IMR-90 (cell line): ENCODE measurements around the gene ZNF354B. TPM values are rescaled to one million over a fixed set of nuclear protein-coding genes. Genes with fewer than 3 reads are reported as not detected.

ENCODE experiments used
- ATAC-seq: fragments of 200-7000 bp; cut with Tn5 transposase; 2 replicates; pipeline ENCODE4 v1.9.1; 2020; ENCODE audit warnings: low read depth, mild to moderate bottlenecking, moderate library complexity
- BruUV-seq: library from RNA; stranded (reverse); fragments of 400-500 nt; replicated peaks from 2 replicates; lab custom pipeline; 2021; lab: Mats Ljungman, UMichigan
- CTCF ChIA-PET: fragments of 300-600 bp; formaldehyde crosslinking; extraction: SDS; loops from one replicate; lab custom pipeline; 2021; ENCODE audit warnings: antibody characterized with exemption; lab: Yijun Ruan, JAX
- POLR2A ChIA-PET: fragments of 300-600 bp; sonication (Branson Sonifier 250); formaldehyde crosslinking; loops from one replicate; lab custom pipeline; 2022; ENCODE audit warnings: antibody characterized with exemption; ENCODE audit not compliant: unreplicated experiment; lab: Charles Lee
- DNase-seq: peaks from one replicate; pipeline ENCODE4 v3.0.0; 2013
- H2AFZ ChIP-seq: replicated peaks from 2 replicates; pipeline ENCODE3; 2013; ENCODE audit warnings: low read length, mild to moderate bottlenecking; ENCODE audit not compliant: poor library complexity
- H2AK5ac ChIP-seq: 2 replicates; pipeline ENCODE4 v1.6.1; 2013; ENCODE audit warnings: low read depth, low read length, inconsistent platforms
- H2AK9ac ChIP-seq: replicated peaks from 2 replicates; pipeline ENCODE3; 2013; ENCODE audit warnings: mild to moderate bottlenecking, low read depth, low read length, moderate library complexity; ENCODE audit not compliant: poor library complexity
- H2BK120ac ChIP-seq: 2 replicates; pipeline ENCODE4 v1.6.1; 2013; ENCODE audit warnings: low read depth, low read length, inconsistent platforms
- H2BK15ac ChIP-seq: 3 replicates; pipeline ENCODE4 v1.6.1; 2013; ENCODE audit warnings: low read depth, low read length, inconsistent platforms
- H2BK20ac ChIP-seq: 2 replicates; pipeline ENCODE4 v1.6.1; 2013; ENCODE audit warnings: low read depth, mild to moderate bottlenecking, inconsistent platforms, low read length, moderate library complexity
- H2BK5ac ChIP-seq: 2 replicates; pipeline ENCODE4 v1.6.1; 2013; ENCODE audit warnings: mild to moderate bottlenecking, low read depth, low read length, inconsistent platforms; ENCODE audit not compliant: poor library complexity, severe bottlenecking
- H3K14ac ChIP-seq: replicated peaks from 2 replicates; pipeline ENCODE4 v1.6.1; 2013; ENCODE audit warnings: low read depth, low read length, inconsistent platforms
- H3K18ac ChIP-seq: 2 replicates; pipeline ENCODE4 v1.6.1; 2013; ENCODE audit warnings: low read depth, low read length, control low read depth
- H3K23ac ChIP-seq: 2 replicates; pipeline ENCODE4 v1.6.1; 2013; ENCODE audit warnings: low read depth, low read length, inconsistent platforms
- H3K27ac ChIP-seq: 2 replicates; pipeline ENCODE4 v1.5.1; 2013; ENCODE audit warnings: mild to moderate bottlenecking, control low read depth, low read length; ENCODE audit not compliant: insufficient read depth
- H3K27me3 ChIP-seq: 2 replicates; pipeline ENCODE4 v1.6.1; 2013; ENCODE audit warnings: low read length; ENCODE audit not compliant: control insufficient read depth, insufficient read depth
- H3K36me3 ChIP-seq: 2 replicates; pipeline ENCODE4 v1.6.1; 2013; ENCODE audit warnings: low read length, mixed read lengths; ENCODE audit not compliant: control insufficient read depth, insufficient read depth
- H3K4ac ChIP-seq: 2 replicates; pipeline ENCODE4 v1.6.1; 2013; ENCODE audit warnings: low read depth, low read length, inconsistent platforms
- H3K4me1 ChIP-seq: 2 replicates; pipeline ENCODE4 v1.6.1; 2013; ENCODE audit warnings: low read length, mixed read lengths; ENCODE audit not compliant: control insufficient read depth, insufficient read depth
- H3K4me2 ChIP-seq: 2 replicates; pipeline ENCODE4 v1.6.1; 2013; ENCODE audit warnings: low read depth, mild to moderate bottlenecking, control low read depth, low read length, moderate library complexity
- H3K4me3 ChIP-seq: 2 replicates; pipeline ENCODE4 v1.5.1; 2013; ENCODE audit warnings: low read depth, mild to moderate bottlenecking, control low read depth, low read length, moderate library complexity; ENCODE audit not compliant: insufficient read depth
- H3K56ac ChIP-seq: 2 replicates; pipeline ENCODE4 v1.6.1; 2013; ENCODE audit warnings: low read length, inconsistent platforms; ENCODE audit not compliant: insufficient read depth; ENCODE audit errors: extremely low read depth
- H3K79me1 ChIP-seq, 2 experiments: 2 replicates each; pipeline ENCODE4 v1.6.1; 2013; ENCODE audit warnings: low read length in 2 of 2, inconsistent platforms in 1 of 2, low read depth in 1 of 2
- H3K9ac ChIP-seq: 2 replicates; pipeline ENCODE4 v1.6.1; 2013; ENCODE audit warnings: low read depth, low read length, control low read depth
- H3K9me1 ChIP-seq: 2 replicates; pipeline ENCODE4 v1.6.1; 2013; ENCODE audit warnings: low read length, inconsistent platforms; ENCODE audit not compliant: insufficient read depth
- H3K9me3 ChIP-seq: 2 replicates; pipeline ENCODE4 v1.6.1; 2013; ENCODE audit warnings: low read length; ENCODE audit not compliant: control insufficient read depth, insufficient read depth
- H4K20me1 ChIP-seq: 2 replicates; pipeline ENCODE4 v1.6.1; 2013; ENCODE audit warnings: low read length, inconsistent platforms; ENCODE audit not compliant: insufficient read depth
- H4K5ac ChIP-seq: 2 replicates; pipeline ENCODE4 v1.6.1; 2013; ENCODE audit warnings: mild to moderate bottlenecking, low read depth, low read length, control low read depth
- H4K8ac ChIP-seq, 2 experiments: 2 replicates each; pipeline ENCODE4 v1.6.1; 2013; ENCODE audit warnings: low read depth in 2 of 2, low read length in 2 of 2, control low read depth in 1 of 2, inconsistent platforms in 1 of 2
- H4K91ac ChIP-seq: 2 replicates; pipeline ENCODE4 v1.6.1; 2013; ENCODE audit warnings: low read depth, low read length, inconsistent platforms; ENCODE audit not compliant: insufficient read depth
- CEBPB ChIP-seq: IDR thresholded peaks from 2 replicates; pipeline ENCODE4 v1.6.1; 2012; ENCODE audit warnings: low read depth, low read length, improper control_type of control experiment
- MAFK ChIP-seq: IDR thresholded peaks from 2 replicates; pipeline ENCODE4 v1.6.1; 2012; ENCODE audit warnings: low read depth, low read length, improper control_type of control experiment
- MXI1 ChIP-seq: IDR thresholded peaks from 2 replicates; pipeline ENCODE4 v1.6.1; 2012; ENCODE audit warnings: low read depth, mild to moderate bottlenecking, low read length, moderate library complexity, borderline replicate concordance
- WGBS, 2 experiments: methylation state at CpG; one replicate each; pipeline versions ENCODE4 v1.1.5 to v1.1.7; 2013; ENCODE audit warnings: missing lambda C conversion rate in 2 of 2; ENCODE audit not compliant: insufficient read length in 1 of 2; ENCODE audit errors: extremely low coverage in 2 of 2; 5-methylcytosine and 5-hydroxymethylcytosine counted together
- dilution Hi-C: fragments of 300-500 bp; cut with HindIII; formaldehyde crosslinking; loops from one replicate; pipeline ENCODE4 v1.14.3; 2018; ENCODE audit warnings: low sequenced_read_pairs; ENCODE audit not compliant: unreplicated experiment
- in situ Hi-C: fragments of 300-500 bp; cut with MboI; formaldehyde crosslinking; loops from 3 replicates; pipeline ENCODE4 v1.14.3; 2019; ENCODE audit warnings: low sequenced_read_pairs, inconsistent platforms, mixed read lengths
- intact Hi-C: fragments of 100-400 bp; cut with micrococcal nuclease; formaldehyde crosslinking; loops from 2 replicates; pipeline ENCODE4 v1.10.0; 2022
- polyA plus RNA-seq, 3 experiments: library from polyadenylated mRNA; depleted of rRNA; stranded (reverse); fragments of >200 nt; gene quantifications; 2 replicates each; pipeline ENCODE4 v1.2.3, GENCODE V29; 2012; ENCODE audit warnings: low replicate concordance in 1 of 3
- total RNA-seq: library from RNA; depleted of rRNA; stranded (reverse); fragments of >200 nt; gene quantifications from 2 replicates; pipeline ENCODE4 v1.2.3, GENCODE V29; 2012
- TF ChIP-seq, protein P1 (sequence below): fragments of 150-350 bp; IDR thresholded peaks from 2 replicates; pipeline ENCODE4 v1.6.1; 2017; ENCODE audit warnings: mild to moderate bottlenecking, antibody characterized with exemption, low read length, low read depth
- TF ChIP-seq, protein P2 (sequence below): conservative IDR thresholded peaks from 2 replicates; pipeline ENCODE4 v1.5.1; 2012; ENCODE audit warnings: mild to moderate bottlenecking, low read depth, low read length, improper control_type of control experiment

ZNF354B gene
- total and polyA plus RNA-seq, 2 of the 4 experiments (the other 2 are of a cell fraction) = 5.0 to 6.7 TPM

DNA sequence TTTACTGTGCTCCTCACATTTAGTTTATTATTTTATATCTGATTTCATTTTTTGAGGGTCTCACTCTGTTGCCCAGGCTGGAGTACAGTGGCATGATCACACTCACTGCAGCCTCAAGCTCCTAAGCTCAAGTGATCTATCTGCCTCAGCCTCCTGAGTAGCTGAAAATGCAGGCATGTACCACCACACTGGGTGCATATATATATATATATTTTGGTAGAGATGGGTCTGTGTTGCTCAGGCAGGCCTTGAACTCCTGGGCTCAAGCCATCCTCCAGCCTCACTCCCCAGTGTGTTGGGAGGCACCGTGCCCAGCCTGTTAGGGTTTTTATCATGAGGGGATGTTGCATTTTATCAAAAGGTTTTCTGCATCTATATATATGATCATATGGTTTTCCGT, 39.8 kb upstream of the ZNF354B start:
- no peaks in the 10 kb centered on the region for H3K27me3 ChIP-seq
- no peak overlapping the region for H3K4me2 ChIP-seq
- H4K5ac ChIP-seq = no peak overlapping the region
- H2AFZ ChIP-seq = no peak overlapping the region
- WGBS, 2 experiments = no CpG with 5 or more reads among the region's 2 CpGs
- TF ChIP-seq MXI1 (no peak), MAFK (no peak), CEBPB (no peak)
- TF ChIP-seq, protein P1, sequence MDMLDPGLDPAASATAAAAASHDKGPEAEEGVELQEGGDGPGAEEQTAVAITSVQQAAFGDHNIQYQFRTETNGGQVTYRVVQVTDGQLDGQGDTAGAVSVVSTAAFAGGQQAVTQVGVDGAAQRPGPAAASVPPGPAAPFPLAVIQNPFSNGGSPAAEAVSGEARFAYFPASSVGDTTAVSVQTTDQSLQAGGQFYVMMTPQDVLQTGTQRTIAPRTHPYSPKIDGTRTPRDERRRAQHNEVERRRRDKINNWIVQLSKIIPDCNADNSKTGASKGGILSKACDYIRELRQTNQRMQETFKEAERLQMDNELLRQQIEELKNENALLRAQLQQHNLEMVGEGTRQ = no peak
- TF ChIP-seq, protein P2, sequence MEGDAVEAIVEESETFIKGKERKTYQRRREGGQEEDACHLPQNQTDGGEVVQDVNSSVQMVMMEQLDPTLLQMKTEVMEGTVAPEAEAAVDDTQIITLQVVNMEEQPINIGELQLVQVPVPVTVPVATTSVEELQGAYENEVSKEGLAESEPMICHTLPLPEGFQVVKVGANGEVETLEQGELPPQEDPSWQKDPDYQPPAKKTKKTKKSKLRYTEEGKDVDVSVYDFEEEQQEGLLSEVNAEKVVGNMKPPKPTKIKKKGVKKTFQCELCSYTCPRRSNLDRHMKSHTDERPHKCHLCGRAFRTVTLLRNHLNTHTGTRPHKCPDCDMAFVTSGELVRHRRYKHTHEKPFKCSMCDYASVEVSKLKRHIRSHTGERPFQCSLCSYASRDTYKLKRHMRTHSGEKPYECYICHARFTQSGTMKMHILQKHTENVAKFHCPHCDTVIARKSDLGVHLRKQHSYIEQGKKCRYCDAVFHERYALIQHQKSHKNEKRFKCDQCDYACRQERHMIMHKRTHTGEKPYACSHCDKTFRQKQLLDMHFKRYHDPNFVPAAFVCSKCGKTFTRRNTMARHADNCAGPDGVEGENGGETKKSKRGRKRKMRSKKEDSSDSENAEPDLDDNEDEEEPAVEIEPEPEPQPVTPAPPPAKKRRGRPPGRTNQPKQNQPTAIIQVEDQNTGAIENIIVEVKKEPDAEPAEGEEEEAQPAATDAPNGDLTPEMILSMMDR = no peak
- H3K36me3 ChIP-seq = no peaks in the 10 kb centered on the region
- H2BK120ac ChIP-seq = no peak overlapping the region
- POLR2A ChIA-PET = no interaction called here
- in situ Hi-C loops = no loop called here
- H3K56ac ChIP-seq = no peak overlapping the region
- H4K91ac ChIP-seq = no peak overlapping the region
- no peak overlapping the region for H3K14ac ChIP-seq
- no peaks in the 10 kb centered on the region for H3K4me1 ChIP-seq
- H4K8ac ChIP-seq = no peak overlapping the region
- CTCF ChIA-PET = no interaction called here
- no peak overlapping the region for H2AK5ac ChIP-seq
- no peak overlapping the region for H3K18ac ChIP-seq
- H2BK20ac ChIP-seq = no peak overlapping the region
- H3K9ac ChIP-seq = no peak overlapping the region
- no peaks in the 10 kb centered on the region for H3K79me1 ChIP-seq
- peaks cover 14% of the 10 kb centered on the region for H3K9me3 ChIP-seq
- ATAC-seq (no peak), DNase-seq (no peak)
- intact Hi-C loops = no loop called here
- H2BK5ac ChIP-seq = no peak overlapping the region
- no peaks in the 10 kb centered on the region for H4K20me1 ChIP-seq
- dilution Hi-C loops = no loop called here
- no peak overlapping the region for H3K4me3 ChIP-seq
- no peak overlapping the region for H2AK9ac ChIP-seq
- H3K23ac ChIP-seq = no peak overlapping the region
- H3K9me1 ChIP-seq = no peaks in the 10 kb centered on the region
- H2BK15ac ChIP-seq = no peak overlapping the region
- no peak overlapping the region for H3K4ac ChIP-seq
- no TSS peak for BruUV-seq
- H3K27ac ChIP-seq = no peak overlapping the region
